Measurements from ENCODE around the gene KRTAP4-2. TPM values are rescaled to one million over a fixed set of nuclear protein-coding genes. Genes with fewer than 3 reads are reported as not detected.

Gene KRTAP4-2
- total and polyA plus RNA-seq, 2 donors from 2014 or later: not detected

GRCh38 chr17:41171886-41172285, 6.1 kb downstream of the KRTAP4-2 start:
- no peaks in the 10 kb centered on the region for H3K9me3 ChIP-seq (ENCODE audit: control insufficient read depth in 2 of 3, insufficient read depth in 1 of 3, low read length in 3 of 3)
- FAIRE-seq (no peak), DNase-seq (no peak)
- no peaks in the 10 kb centered on the region for H3K36me3 ChIP-seq (ENCODE audit: control insufficient read depth in 2 of 3, insufficient read depth in 3 of 3, low read length in 3 of 3)
- no peaks in the 10 kb centered on the region for H3K4me1 ChIP-seq (ENCODE audit: control insufficient read depth in 2 of 3, insufficient read depth in 2 of 3, low read depth in 1 of 3, low read length in 3 of 3)
- no peak overlapping the region for H3K27ac ChIP-seq (ENCODE audit: low read depth in 2 of 2, low read length in 2 of 2)
- H3K4me3 ChIP-seq (ENCODE audit: low read length in 3 of 3): no peak overlapping the region
- no peaks in the 10 kb centered on the region for H3K27me3 ChIP-seq (ENCODE audit: control insufficient read depth, insufficient read depth, low read length)
- intact Hi-C loops (cut with DNase I): no loop called here
- no peak overlapping the region for H3K9ac ChIP-seq (ENCODE audit: low read length in 3 of 3)
- no peak for TF ChIP-seq CTCF (IDR thresholded peaks at IDR 0.05; ENCODE audit: borderline replicate concordance, extremely low read depth, insufficient read depth)

- intact Hi-C loops (cut with DNase I): no loop called here
- H3K27ac ChIP-seq (ENCODE audit: low read depth in 2 of 2, low read length in 2 of 2): no peak within 1 kb of the TSS
- DNase-seq (no peak), FAIRE-seq (no peak)
- TF ChIP-seq CTCF (IDR thresholded peaks at IDR 0.05; ENCODE audit: borderline replicate concordance, extremely low read depth, insufficient read depth): no peak
- H3K9ac ChIP-seq (ENCODE audit: low read length in 3 of 3): no peak within 1 kb of the TSS
- no peaks in the 10 kb centered on the region for H3K9me3 ChIP-seq (ENCODE audit: control insufficient read depth in 2 of 3, insufficient read depth in 1 of 3, low read length in 3 of 3)
- H3K4me3 ChIP-seq (ENCODE audit: low read length in 3 of 3): no peak within 1 kb of the TSS
- H3K4me1 ChIP-seq (ENCODE audit: control insufficient read depth in 2 of 3, insufficient read depth in 2 of 3, low read depth in 1 of 3, low read length in 3 of 3): no peaks in the 10 kb centered on the region
- H3K27me3 ChIP-seq (ENCODE audit: control insufficient read depth, insufficient read depth, low read length): no peaks in the 10 kb centered on the region
- H3K36me3 ChIP-seq (ENCODE audit: control insufficient read depth in 2 of 3, insufficient read depth in 3 of 3, low read length in 3 of 3): no peaks in the 10 kb centered on the region
Measured at GRCh38 chr17:41168121-41168520, 9.9 kb downstream of the KRTAP4-2 start, which contains the start of gene KRTAP4-3. TSS of gene KRTAP4-3 (minus strand) at chr17:41168221. CDS start at chr17:41168172, 49 bp downstream.

GRCh38 chr17:41167561-41167960, 10.5 kb downstream of the KRTAP4-2 start:
- no peak for TF ChIP-seq CTCF (IDR thresholded peaks at IDR 0.05; ENCODE audit: borderline replicate concordance, extremely low read depth, insufficient read depth)
- Histone ChIP-seq H3K4me1 (ENCODE audit: control insufficient read depth in 2 of 3, insufficient read depth in 2 of 3, low read depth in 1 of 3, low read length in 3 of 3) (no peaks in the 10 kb centered on the region), H3K4me3 (ENCODE audit: low read length in 3 of 3) (no peak overlapping the region), H3K9me3 (ENCODE audit: control insufficient read depth in 2 of 3, insufficient read depth in 1 of 3, low read length in 3 of 3) (no peaks in the 10 kb centered on the region), H3K27ac (ENCODE audit: low read depth in 2 of 2, low read length in 2 of 2) (no peak overlapping the region), H3K36me3 (ENCODE audit: control insufficient read depth in 2 of 3, insufficient read depth in 3 of 3, low read length in 3 of 3) (no peaks in the 10 kb centered on the region), H3K27me3 (ENCODE audit: control insufficient read depth, insufficient read depth, low read length) (no peaks in the 10 kb centered on the region), H3K9ac (ENCODE audit: low read length in 3 of 3) (no peak overlapping the region)
- FAIRE-seq (no peak), DNase-seq (peak in 1 of 5 donors; percentile 52)
- intact Hi-C loops (cut with DNase I): no loop called here

- Histone ChIP-seq H3K27ac (ENCODE audit: low read depth in 2 of 2, low read length in 2 of 2) (no peak overlapping the region), H3K9ac (ENCODE audit: low read length in 3 of 3) (no peak overlapping the region), H3K9me3 (ENCODE audit: control insufficient read depth in 2 of 3, insufficient read depth in 1 of 3, low read length in 3 of 3) (no peaks in the 10 kb centered on the region), H3K4me3 (ENCODE audit: low read length in 3 of 3) (no peak overlapping the region), H3K4me1 (ENCODE audit: control insufficient read depth in 2 of 3, insufficient read depth in 2 of 3, low read depth in 1 of 3, low read length in 3 of 3) (no peaks in the 10 kb centered on the region), H3K27me3 (ENCODE audit: control insufficient read depth, insufficient read depth, low read length) (no peaks in the 10 kb centered on the region), H3K36me3 (ENCODE audit: control insufficient read depth in 2 of 3, insufficient read depth in 3 of 3, low read length in 3 of 3) (no peaks in the 10 kb centered on the region)
- TF ChIP-seq CTCF (IDR thresholded peaks at IDR 0.05; ENCODE audit: borderline replicate concordance, extremely low read depth, insufficient read depth): no peak
- intact Hi-C loops (cut with DNase I): no loop called here
- DNase-seq (no peak), FAIRE-seq (no peak)
Measured at GRCh38 chr17:41163828-41164227, 14.2 kb downstream of the KRTAP4-2 start.

Data from kidney (tissue), 14 donors.